CD14-positive monocyte (primary cell): Measurements from ENCODE around the gene EGF. TPM values are rescaled to one million over a fixed set of nuclear protein-coding genes. Genes with fewer than 3 reads are reported as not detected.

Source experiments
- DNase-seq, 3 donors: peaks; one replicate each; pipeline ENCODE4 v3.0.0-alpha.2; 2011 to 2022
- H2AFZ ChIP-seq: 2 replicates; pipeline ENCODE4 v1.6.0; 2012; ENCODE audit warnings: mild to moderate bottlenecking, low read depth, low read length, inconsistent platforms; ENCODE audit not compliant: insufficient read depth, poor library complexity, severe bottlenecking
- H3K27ac ChIP-seq, 2 donors: 1 replicate in 1 of 2; 2 replicates in 1 of 2; pipeline ENCODE4 v1.5.1; 2012 to 2013; ENCODE audit warnings: low read length in 2 of 2, control low read depth in 1 of 2, inconsistent platforms in 1 of 2, low read depth in 1 of 2, mild to moderate bottlenecking in 1 of 2
- H3K27me3 ChIP-seq, 2 donors: one replicate each; pipeline versions ENCODE4 v1.6.0 to v1.6.1; 2011 to 2013; ENCODE audit warnings: low read length in 2 of 2; ENCODE audit not compliant: control insufficient read depth in 2 of 2, insufficient read depth in 2 of 2
- H3K36me3 ChIP-seq, 2 donors: replicated peaks in 1 of 2; 1 replicate in 1 of 2; 2 replicates in 1 of 2; pipeline versions ENCODE4 v1.5.1 to v1.6.1; 2012 to 2013; ENCODE audit warnings: low read length in 2 of 2, control low read depth in 1 of 2, inconsistent platforms in 1 of 2, mild to moderate bottlenecking in 1 of 2; ENCODE audit not compliant: insufficient read depth in 2 of 2, control insufficient read depth in 1 of 2
- H3K4me1 ChIP-seq, 2 donors: 1 replicate in 1 of 2; 2 replicates in 1 of 2; pipeline versions ENCODE4 v1.5.1 to v1.6.1; 2012 to 2013; ENCODE audit warnings: low read length in 2 of 2, control low read depth in 1 of 2, inconsistent platforms in 1 of 2, mild to moderate bottlenecking in 1 of 2, moderate library complexity in 1 of 2; ENCODE audit not compliant: insufficient read depth in 2 of 2, control insufficient read depth in 1 of 2
- H3K4me2 ChIP-seq: replicated peaks from 2 replicates; pipeline ENCODE3; 2012; ENCODE audit warnings: low read length, moderate library complexity, mild to moderate bottlenecking; ENCODE audit not compliant: poor library complexity, severe bottlenecking; ENCODE audit errors: extremely low read depth
- H3K4me3 ChIP-seq, 3 experiments: fragments of 200-600 bp in 1 of 3; sonication (generic) in 1 of 3; replicated peaks in 1 of 3; 1 replicate in 2 of 3; 2 replicates in 1 of 3; pipeline ENCODE4 v1.5.1; 2011 to 2013; ENCODE audit warnings: low read length in 3 of 3, mild to moderate bottlenecking in 3 of 3, control low read depth in 2 of 3, low read depth in 2 of 3, inconsistent platforms in 1 of 3, moderate library complexity in 1 of 3
- H3K79me2 ChIP-seq: 2 replicates; pipeline ENCODE4 v1.6.0; 2012; ENCODE audit warnings: mild to moderate bottlenecking, control low read depth, inconsistent platforms, low read length, moderate library complexity; ENCODE audit not compliant: insufficient read depth
- H3K9ac ChIP-seq: 2 replicates; pipeline ENCODE4 v1.6.0; 2017; ENCODE audit warnings: low read length, mild to moderate bottlenecking; ENCODE audit not compliant: insufficient read depth, poor library complexity, severe bottlenecking
- H3K9me3 ChIP-seq, 2 donors: replicated peaks in 1 of 2; 1 replicate in 1 of 2; 2 replicates in 1 of 2; pipeline versions ENCODE4 v1.5.1 to v1.6.1; 2012 to 2013; ENCODE audit warnings: low read length in 2 of 2, control low read depth in 1 of 2; ENCODE audit not compliant: control insufficient read depth in 1 of 2, insufficient read depth in 1 of 2
- H4K20me1 ChIP-seq: 2 replicates; pipeline ENCODE4 v1.6.0; 2012; ENCODE audit warnings: mild to moderate bottlenecking, low read length, control low read depth, moderate library complexity; ENCODE audit not compliant: insufficient read depth
- H3K27ac Mint-ChIP-seq, 7 donors: one replicate each; pipeline ENCODE4 v1.8.0; 2020; ENCODE audit warnings: mild to moderate bottlenecking in 7 of 7, mixed read lengths in 7 of 7, moderate library complexity in 6 of 7, inconsistent platforms in 2 of 7
- H3K27me3 Mint-ChIP-seq, 3 donors: one replicate each; pipeline ENCODE4 v1.8.0; 2021 to 2022; ENCODE audit warnings: low read depth in 3 of 3, mild to moderate bottlenecking in 3 of 3, mixed read lengths in 3 of 3, moderate library complexity in 3 of 3, inconsistent platforms in 1 of 3
- H3K36me3 Mint-ChIP-seq, 2 donors: one replicate each; pipeline ENCODE4 v1.8.0; 2020; ENCODE audit warnings: mixed read lengths in 2 of 2, inconsistent platforms in 1 of 2, mild to moderate bottlenecking in 1 of 2
- H3K4me1 Mint-ChIP-seq: one replicate; pipeline ENCODE4 v1.8.0; 2020; ENCODE audit warnings: mild to moderate bottlenecking, mixed read lengths
- H3K4me3 Mint-ChIP-seq, 2 donors: one replicate each; pipeline ENCODE4 v1.8.0; 2020; ENCODE audit warnings: mild to moderate bottlenecking in 2 of 2, mixed read lengths in 2 of 2, moderate library complexity in 1 of 2
- H3K9me3 Mint-ChIP-seq, 7 donors: one replicate each; pipeline ENCODE4 v1.8.0; 2020 to 2022; ENCODE audit warnings: mixed read lengths in 7 of 7, mild to moderate bottlenecking in 6 of 7, moderate library complexity in 6 of 7, inconsistent platforms in 2 of 7
- CTCF ChIP-seq: fragments of 200-600 bp; IDR thresholded peaks from one replicate; pipeline ENCODE4 v1.8.0; 2022; ENCODE audit warnings: antibody characterized with exemption, mild to moderate bottlenecking
- WGBS: methylation state at CpG from one replicate; pipeline ENCODE4 v1.1.5; 2013; ENCODE audit warnings: missing lambda C conversion rate; ENCODE audit not compliant: insufficient coverage; 5-methylcytosine and 5-hydroxymethylcytosine counted together
- intact Hi-C, 2 donors: fragments of 100-400 bp; cut with micrococcal nuclease; formaldehyde crosslinking; loops; one replicate each; pipeline versions ENCODE4 v1.15.0 to v1.15.1; 2023
- polyA plus RNA-seq, 3 donors: library from polyadenylated mRNA; depleted of rRNA in 1 of 3; unstranded in 2 of 3; stranded (reverse) in 1 of 3; fragments of 300-500 nt in 2 of 3; fragments of >200 nt in 1 of 3; fragmentation: Illumina TruSeq in 2 of 3; gene quantifications; 1 replicate in 2 of 3; 2 replicates in 1 of 3; pipeline ENCODE4 v1.2.3, GENCODE V29; 2012 to 2021

EGF gene
- polyA plus RNA-seq, 3 donors: 0.17 to 4.8 TPM; not detected in 1

GRCh38 chr4:109996526-109996925, 83.8 kb downstream of the EGF start:
- 40% methylated on average over 1 of the region's 3 CpGs for WGBS
- intact Hi-C loops: loop anchor here in 1 of 2 donors (10.0 kb wide), 1 partner anchor 318 kb away; no protein-coding TSS in a partner anchor

GRCh38 chr4:109998867-109999584, 86.3 kb downstream of the EGF start:
- Histone ChIP-seq H3K9ac (no peak overlapping the region), H2AFZ (no peak overlapping the region), H3K79me2 (no peaks in the 10 kb centered on the region), H3K9me3 (no peaks in the 10 kb centered on the region), H3K27ac (no peak overlapping the region), H3K36me3 (no peaks in the 10 kb centered on the region), H3K4me3 (no peak overlapping the region), H3K27me3 (peaks cover 16 to 23% of the 10 kb centered on the region in 2 donors), H3K4me1 (peaks cover 23 to 41% of the 10 kb centered on the region in 2 donors), H3K4me2 (no peak overlapping the region), H4K20me1 (no peaks in the 10 kb centered on the region)
- intact Hi-C loops: loop anchor here in 1 of 2 donors (2.0 to 10.0 kb wide), 2 partner anchors 316 to 518 kb away; no protein-coding TSS in a partner anchor
- WGBS: no CpG with 5 or more reads among the region's 3 CpGs
- H3K9me3 Mint-ChIP-seq: peaks cover 0 to 3% (median 0%) of the 10 kb centered on the region in 7 donors
- H3K27me3 Mint-ChIP-seq: peaks cover 14 to 18% (median 17%) of the 10 kb centered on the region in 3 donors
- no peaks in the 10 kb centered on the region for H3K36me3 Mint-ChIP-seq
- no peak overlapping the region for H3K4me3 Mint-ChIP-seq
- DNase-seq: peak; percentile 49 to 74 (median 64)
- H3K27ac Mint-ChIP-seq: no peak overlapping the region
- H3K4me1 Mint-ChIP-seq: peaks cover 35% of the 10 kb centered on the region
- TF ChIP-seq CTCF: peak; percentile 79

More at GRCh38 chr4:109996526-109996925, 83.8 kb downstream of the EGF start:
- Histone ChIP-seq H3K27ac (no peak overlapping the region), H3K36me3 (no peaks in the 10 kb centered on the region), H2AFZ (no peak overlapping the region), H3K9me3 (no peaks in the 10 kb centered on the region), H3K79me2 (no peaks in the 10 kb centered on the region), H3K27me3 (peaks cover 9 to 10% of the 10 kb centered on the region in 2 donors), H3K4me3 (peak overlapping the region in 1 of 3 experiments; percentile 28), H3K4me2 (no peak overlapping the region), H3K4me1 (peaks cover 40 to 49% of the 10 kb centered on the region in 2 donors), H3K9ac (no peak overlapping the region), H4K20me1 (no peaks in the 10 kb centered on the region)
- Mint-ChIP-seq H3K9me3 (no peaks in the 10 kb centered on the region), H3K36me3 (no peaks in the 10 kb centered on the region), H3K4me1 (peaks cover 33% of the 10 kb centered on the region), H3K4me3 (no peak overlapping the region), H3K27me3 (peaks cover 6 to 16% (median 8%) of the 10 kb centered on the region in 3 donors), H3K27ac (no peak overlapping the region)
- TF ChIP-seq CTCF: no peak
- DNase-seq: peak; percentile 21 to 77 (median 57)
